LNCAP (cell line): ENCODE results near the gene PILRA.

Experiments
- CTCF ChIP-seq: fragments of 450-650 bp; IDR thresholded peaks from 2 replicates; pipeline ENCODE4 v1.5.1; 2017; ENCODE audit warnings: mild to moderate bottlenecking

PILRA gene

GRCh38 chr7:100433592-100434296 lies 60.5 kb downstream of the PILRA start:
- no peak for TF ChIP-seq CTCF

GRCh38 chr7:100434297-100435144 lies 61.2 kb downstream of the PILRA start:
- TF ChIP-seq CTCF: no peak

- no peak for TF ChIP-seq CTCF
Observed at GRCh38 chr7:100435401-100436304, 62.4 kb downstream of the PILRA start.

- no peak for TF ChIP-seq CTCF
Observed at GRCh38 chr7:100437150-100438100, 64.1 kb downstream of the PILRA start.

- TF ChIP-seq CTCF: no peak
Observed at GRCh38 chr7:100438172-100438571, 64.9 kb downstream of the PILRA start.

GRCh38 chr7:100441641-100442535 lies 68.6 kb downstream of the PILRA start:
- TF ChIP-seq CTCF: no peak
